ENCODE measurements around the gene RFX7.
A peak's percentile ranks its signal among the peaks of the same experiment; 100 is the strongest.

RFX7 gene

DNA sequence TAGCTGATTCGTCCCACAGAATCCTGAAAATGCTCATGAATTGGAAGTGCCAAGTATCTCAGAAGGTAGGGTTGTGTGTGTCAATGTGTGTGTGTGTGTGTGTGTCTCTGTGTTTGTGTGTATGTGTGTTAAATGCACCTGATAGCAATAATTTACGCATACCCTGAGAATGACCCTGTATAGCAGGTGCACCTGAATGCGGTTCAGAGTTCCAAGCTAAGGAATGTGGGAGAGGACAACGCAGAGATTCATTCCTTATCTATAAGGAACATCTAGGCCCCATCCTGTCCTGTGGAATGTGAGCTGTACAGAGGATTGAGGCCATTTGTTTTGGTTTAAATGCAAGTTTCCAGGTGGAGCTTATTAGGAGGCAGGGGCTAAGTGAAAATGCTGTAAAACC, 201.2 kb downstream of the RFX7 start:
- FAIRE-seq, result no peak

DNA sequence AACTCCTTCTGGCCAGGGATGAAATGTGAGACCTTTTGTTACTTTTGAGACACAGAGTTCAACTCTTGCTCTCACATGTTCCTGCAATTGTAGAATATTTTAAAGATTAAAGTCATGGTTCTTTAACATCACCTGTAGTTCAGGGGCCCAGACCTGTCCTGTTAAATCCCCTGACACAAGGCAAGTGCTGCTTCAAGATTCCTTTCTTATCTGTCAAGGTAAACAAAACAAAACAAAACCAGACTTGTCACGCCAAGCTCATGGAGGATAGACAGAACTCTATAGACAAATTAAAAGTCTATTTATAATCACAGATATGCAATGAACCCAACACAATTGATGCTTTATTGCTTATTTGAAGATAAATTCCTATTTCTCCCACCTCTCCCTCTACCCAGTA, 201.6 kb downstream of the RFX7 start:
- FAIRE-seq, result no peak

DNA sequence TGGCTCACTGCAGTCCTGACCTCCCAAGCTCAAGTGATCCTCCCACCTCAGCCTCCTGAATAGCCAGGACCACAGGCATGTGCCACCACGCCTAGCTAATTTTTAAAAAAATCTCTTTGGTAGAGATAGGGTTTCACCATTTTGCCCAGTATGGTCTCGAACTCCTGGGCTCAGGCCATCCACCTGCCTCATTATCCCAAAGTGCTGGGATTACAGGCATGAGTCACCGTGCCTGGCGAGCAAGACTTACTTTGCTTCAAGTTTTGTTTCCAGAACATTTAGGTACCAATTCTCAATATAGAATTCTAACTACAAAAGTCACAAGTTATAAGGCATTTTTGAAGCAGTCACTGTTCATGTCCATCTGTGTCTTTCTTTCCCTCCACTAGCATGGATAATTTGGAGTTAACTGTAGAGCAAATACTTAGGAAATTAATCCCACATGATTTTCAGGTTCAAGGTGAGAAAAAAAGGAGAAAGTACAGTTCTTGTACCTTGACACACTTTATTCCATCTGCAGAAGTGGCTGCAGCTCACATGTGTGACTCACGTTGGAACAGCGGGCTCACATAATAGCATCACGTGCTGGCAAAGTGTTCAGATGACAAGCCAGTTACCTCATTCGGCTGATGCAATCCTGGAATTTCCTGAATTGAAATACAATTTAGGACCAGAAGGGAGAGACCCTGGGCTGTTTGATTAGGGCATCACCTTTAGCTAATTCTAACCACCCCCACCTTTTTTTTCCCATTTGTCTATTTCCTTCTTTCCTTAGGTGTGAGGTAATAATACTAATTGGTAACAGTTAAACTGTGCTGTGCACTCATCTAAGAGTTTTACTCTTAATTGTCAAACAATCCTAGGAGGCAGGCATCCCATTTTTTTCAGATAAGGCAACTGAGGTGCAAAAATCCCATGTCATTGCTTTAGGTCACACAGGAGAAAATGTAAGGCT, 203.3 kb downstream of the RFX7 start:
- FAIRE-seq, result peak; percentile 99

GRCh38 chr15:56038707-56039106, 205.0 kb downstream of the RFX7 start:
- no peak for FAIRE-seq

DNA sequence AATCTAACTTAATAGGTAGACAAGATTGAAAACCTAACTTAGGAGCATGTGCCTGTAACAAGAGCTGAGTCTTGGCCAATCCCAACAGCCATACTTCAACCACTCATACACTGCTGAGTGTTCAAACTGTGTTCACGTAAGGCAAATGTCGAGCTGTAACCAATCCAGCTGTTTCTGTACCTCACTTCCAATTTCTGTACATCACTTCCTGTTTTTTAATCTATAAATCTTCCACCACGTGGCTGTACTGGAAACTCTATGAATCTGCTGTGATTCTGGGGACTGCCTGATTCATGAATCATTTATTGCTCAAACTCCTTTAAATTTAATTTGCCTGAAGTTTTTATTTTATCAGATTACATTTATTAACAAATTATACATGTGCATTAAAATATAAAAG, 205.7 kb downstream of the RFX7 start:
- FAIRE-seq, result peak; percentile 13
